ENCODE data around the gene RAB6B. TPM values are rescaled to one million over a fixed set of nuclear protein-coding genes. Genes with fewer than 3 reads are reported as not detected.

The RAB6B gene
- total and polyA plus RNA-seq, 4 experiments from 2014 or later: 0.34 to 1.8 (median 0.46) TPM

DNA sequence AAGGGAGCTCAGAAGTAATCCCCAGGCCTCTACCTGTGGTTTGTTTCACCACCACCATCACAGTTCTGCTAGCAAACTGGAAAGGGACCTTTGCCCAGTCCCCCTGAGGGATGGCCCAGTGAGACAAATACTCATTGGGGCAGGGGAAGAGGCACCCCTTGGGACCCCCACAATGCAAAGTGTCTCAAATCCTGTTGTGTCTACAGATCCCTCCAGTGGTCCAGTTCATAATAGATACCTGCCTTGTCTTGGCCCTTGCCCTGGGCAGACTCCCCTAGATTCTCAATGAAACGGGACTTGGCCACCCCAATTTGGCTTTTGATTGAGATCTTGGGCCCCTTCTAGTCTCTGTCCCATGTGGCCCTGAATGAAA lies 43.8 kb upstream of the RAB6B start:
- CTCF ChIA-PET (ENCODE audit: partially characterized antibody): no interaction called here
- Histone ChIP-seq H3K4me1 (ENCODE audit: insufficient read depth, low read length) (no peaks in the 10 kb centered on the region), H3K9me3 (ENCODE audit: control insufficient read depth in 1 of 2, low read length in 2 of 2) (no peaks in the 10 kb centered on the region), H3K4me3 (ENCODE audit: low read length in 2 of 2) (no peak overlapping the region), H3K27ac (ENCODE audit: low read depth, low read length) (no peak overlapping the region), H3K27me3 (ENCODE audit: insufficient read depth, low read length) (no peaks in the 10 kb centered on the region), H3K36me3 (ENCODE audit: insufficient read depth, low read length) (no peaks in the 10 kb centered on the region)
- intact Hi-C loops (cut with micrococcal nuclease): no loop called here
- DNase-seq: no peak
- peaks cover 3 to 7% (median 5%) of the 10 kb centered on the region in 4 donors for H3K4me1 Mint-ChIP-seq
- no peaks in the 10 kb centered on the region for H3K9me3 Mint-ChIP-seq
- H3K27ac Mint-ChIP-seq: no peak overlapping the region
- no peak overlapping the region for H3K4me3 Mint-ChIP-seq
- H3K27me3 Mint-ChIP-seq: peaks cover 5 to 7% of the 10 kb centered on the region in 2 donors
- no peaks in the 10 kb centered on the region for H3K36me3 Mint-ChIP-seq
- POLR2A ChIA-PET (ENCODE audit: partially characterized antibody): no interaction called here

DNA sequence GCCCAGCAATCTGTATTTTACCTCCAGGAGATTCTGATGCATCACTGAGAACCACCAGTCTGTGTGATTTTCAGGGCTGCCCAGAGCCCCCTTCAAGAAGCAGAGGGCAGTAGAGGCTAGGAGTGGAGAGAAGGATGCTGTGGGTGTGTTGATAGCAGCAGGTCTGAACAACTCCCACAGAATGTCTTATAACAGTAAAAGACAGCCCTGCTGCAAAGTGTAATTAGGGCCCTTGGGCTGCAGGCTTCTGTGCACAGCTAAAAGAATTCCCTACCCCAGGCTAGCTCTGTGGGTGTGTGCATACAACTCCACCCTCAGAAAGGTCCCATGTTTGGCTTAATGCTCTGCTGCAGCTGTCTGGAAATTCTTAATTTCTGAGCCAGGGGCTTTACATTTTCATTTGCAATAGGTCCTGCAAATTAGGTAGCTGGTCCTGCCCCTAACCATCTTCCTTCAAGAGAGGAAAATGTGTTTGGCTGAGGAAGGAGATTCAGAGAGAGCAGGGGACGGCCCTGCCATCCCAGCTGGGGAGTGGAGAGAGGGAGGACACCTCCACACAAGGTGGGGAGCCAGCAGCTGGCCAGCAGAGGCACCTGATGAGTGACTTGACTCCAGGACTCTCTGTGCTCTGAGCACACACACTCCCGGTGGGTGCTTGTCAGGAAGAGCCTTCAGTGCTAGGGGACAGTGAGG lies 43.2 kb upstream of the RAB6B start:
- peaks cover 5 to 6% of the 10 kb centered on the region in 2 donors for H3K27me3 Mint-ChIP-seq

DNA sequence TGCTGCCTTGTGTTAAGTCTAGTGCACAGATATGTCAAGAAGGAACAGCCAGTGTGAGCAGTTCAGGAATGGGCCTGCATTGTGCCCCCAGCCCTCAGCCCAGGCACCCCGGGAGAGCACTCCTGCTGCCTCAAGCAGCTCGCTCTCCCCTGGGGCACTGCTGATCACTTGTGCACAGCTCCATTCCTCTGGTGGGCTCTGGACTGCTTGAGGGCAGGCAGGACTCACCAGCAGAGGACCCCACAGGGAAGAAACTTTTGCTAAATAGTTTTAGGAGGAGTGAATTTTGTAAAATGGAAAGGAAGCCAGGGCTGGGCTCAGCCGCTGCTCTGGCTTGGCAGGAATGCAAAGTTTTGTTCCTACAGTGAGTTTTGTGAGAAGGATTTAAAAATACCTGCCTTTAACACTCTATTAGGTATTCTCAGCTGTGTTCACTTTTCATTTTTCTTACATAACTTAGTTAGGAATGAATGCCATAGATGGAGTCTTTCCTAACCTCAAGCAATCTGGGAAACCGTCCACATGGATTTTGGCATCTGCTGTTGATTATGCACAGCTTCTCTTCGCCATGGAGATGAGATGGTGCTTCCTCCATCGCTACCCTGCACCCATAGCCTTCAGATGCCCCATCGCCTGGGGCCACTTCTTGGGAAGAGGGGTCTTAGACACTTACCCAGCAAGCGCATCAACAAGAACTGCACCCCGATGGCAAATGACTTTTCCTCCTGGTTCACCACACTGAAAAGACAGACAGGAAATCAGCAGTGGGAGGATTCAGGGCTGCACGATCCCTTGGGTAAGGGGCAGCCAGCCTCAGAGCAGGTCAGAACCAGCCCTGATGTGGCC lies 42.3 kb upstream of the RAB6B start:
- intact Hi-C loops (cut with micrococcal nuclease): no loop called here
- Mint-ChIP-seq H3K36me3 (no peaks in the 10 kb centered on the region), H3K9me3 (no peaks in the 10 kb centered on the region), H3K27ac (no peak overlapping the region), H3K4me3 (no peak overlapping the region), H3K27me3 (peaks cover 5 to 6% of the 10 kb centered on the region in 2 donors), H3K4me1 (peaks cover 0 to 4% (median 2%) of the 10 kb centered on the region in 4 donors)
- ChIA-PET POLR2A (ENCODE audit: partially characterized antibody) (no interaction called here), CTCF (ENCODE audit: partially characterized antibody) (no interaction called here)
- Histone ChIP-seq H3K4me1 (ENCODE audit: insufficient read depth, low read length) (no peaks in the 10 kb centered on the region), H3K27ac (ENCODE audit: low read depth, low read length) (no peak overlapping the region), H3K27me3 (ENCODE audit: insufficient read depth, low read length) (no peaks in the 10 kb centered on the region), H3K9me3 (ENCODE audit: control insufficient read depth in 1 of 2, low read length in 2 of 2) (no peaks in the 10 kb centered on the region), H3K36me3 (ENCODE audit: insufficient read depth, low read length) (no peaks in the 10 kb centered on the region), H3K4me3 (ENCODE audit: low read length in 2 of 2) (no peak overlapping the region)
- no peak for DNase-seq

More for the DNA sequence above, 43.2 kb upstream of the RAB6B start:
- H3K9me3 Mint-ChIP-seq: no peaks in the 10 kb centered on the region
- intact Hi-C loops (cut with micrococcal nuclease): no loop called here
- H3K4me3 Mint-ChIP-seq: no peak overlapping the region
- ChIA-PET POLR2A (ENCODE audit: partially characterized antibody) (no interaction called here), CTCF (ENCODE audit: partially characterized antibody) (no interaction called here)
- H3K4me1 Mint-ChIP-seq: peaks cover 3 to 5% (median 4%) of the 10 kb centered on the region in 4 donors
- H3K4me3 ChIP-seq (ENCODE audit: low read length in 2 of 2): no peak overlapping the region
- no peak overlapping the region for H3K27ac Mint-ChIP-seq
- no peak overlapping the region for H3K27ac ChIP-seq (ENCODE audit: low read depth, low read length)
- H3K4me1 ChIP-seq (ENCODE audit: insufficient read depth, low read length): no peaks in the 10 kb centered on the region
- no peaks in the 10 kb centered on the region for H3K27me3 ChIP-seq (ENCODE audit: insufficient read depth, low read length)
- H3K9me3 ChIP-seq (ENCODE audit: control insufficient read depth in 1 of 2, low read length in 2 of 2): no peaks in the 10 kb centered on the region
- no peaks in the 10 kb centered on the region for H3K36me3 Mint-ChIP-seq
- DNase-seq: no peak
- no peaks in the 10 kb centered on the region for H3K36me3 ChIP-seq (ENCODE audit: insufficient read depth, low read length)

DNA sequence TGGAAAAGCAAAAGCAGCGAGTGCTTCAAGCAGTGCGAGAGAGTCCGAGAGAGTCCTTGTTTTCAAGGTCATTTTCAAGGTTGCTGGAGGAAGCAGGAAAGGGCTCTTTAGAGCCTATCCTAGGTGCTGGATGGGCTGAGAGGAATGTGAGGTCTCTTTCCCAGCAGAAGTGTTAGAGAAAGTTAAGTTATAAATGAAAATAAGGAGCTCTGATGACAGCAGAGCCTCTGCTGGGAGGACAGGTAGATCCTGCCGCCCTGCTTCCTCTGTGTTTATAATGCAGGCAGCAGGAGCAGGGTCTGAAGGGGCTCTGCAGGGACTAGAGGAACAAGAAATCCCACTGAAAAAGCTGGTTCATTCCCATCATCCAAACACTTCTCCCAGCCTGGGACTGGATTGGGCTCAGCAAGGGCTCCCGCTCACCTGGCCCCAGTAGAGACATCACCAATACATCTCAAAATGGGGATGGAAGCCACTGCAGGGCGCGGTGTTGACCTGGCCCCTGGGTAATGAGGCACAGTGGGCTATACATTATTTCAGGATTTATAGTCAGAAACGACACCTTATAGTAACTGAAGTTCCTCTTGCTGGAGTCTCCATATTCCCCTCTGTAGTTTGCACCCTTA lies 41.5 kb upstream of the RAB6B start:
- POLR2A ChIA-PET (ENCODE audit: partially characterized antibody): no interaction called here
- H3K36me3 ChIP-seq (ENCODE audit: insufficient read depth, low read length): no peaks in the 10 kb centered on the region
- H3K4me1 Mint-ChIP-seq: peaks cover 0 to under 1% (median 0%) of the 10 kb centered on the region in 4 donors
- H3K27me3 Mint-ChIP-seq: peaks cover 3 to 5% of the 10 kb centered on the region in 2 donors
- no peaks in the 10 kb centered on the region for H3K27me3 ChIP-seq (ENCODE audit: insufficient read depth, low read length)
- no peak overlapping the region for H3K27ac ChIP-seq (ENCODE audit: low read depth, low read length)
- DNase-seq: no peak
- no peaks in the 10 kb centered on the region for H3K36me3 Mint-ChIP-seq
- intact Hi-C loops (cut with micrococcal nuclease): no loop called here
- no peaks in the 10 kb centered on the region for H3K9me3 Mint-ChIP-seq
- H3K4me1 ChIP-seq (ENCODE audit: insufficient read depth, low read length): no peaks in the 10 kb centered on the region
- no peak overlapping the region for H3K4me3 Mint-ChIP-seq
- no peak overlapping the region for H3K4me3 ChIP-seq (ENCODE audit: low read length in 2 of 2)
- no peak overlapping the region for H3K27ac Mint-ChIP-seq
- no peaks in the 10 kb centered on the region for H3K9me3 ChIP-seq (ENCODE audit: control insufficient read depth in 1 of 2, low read length in 2 of 2)
- CTCF ChIA-PET (ENCODE audit: partially characterized antibody): no interaction called here

DNA sequence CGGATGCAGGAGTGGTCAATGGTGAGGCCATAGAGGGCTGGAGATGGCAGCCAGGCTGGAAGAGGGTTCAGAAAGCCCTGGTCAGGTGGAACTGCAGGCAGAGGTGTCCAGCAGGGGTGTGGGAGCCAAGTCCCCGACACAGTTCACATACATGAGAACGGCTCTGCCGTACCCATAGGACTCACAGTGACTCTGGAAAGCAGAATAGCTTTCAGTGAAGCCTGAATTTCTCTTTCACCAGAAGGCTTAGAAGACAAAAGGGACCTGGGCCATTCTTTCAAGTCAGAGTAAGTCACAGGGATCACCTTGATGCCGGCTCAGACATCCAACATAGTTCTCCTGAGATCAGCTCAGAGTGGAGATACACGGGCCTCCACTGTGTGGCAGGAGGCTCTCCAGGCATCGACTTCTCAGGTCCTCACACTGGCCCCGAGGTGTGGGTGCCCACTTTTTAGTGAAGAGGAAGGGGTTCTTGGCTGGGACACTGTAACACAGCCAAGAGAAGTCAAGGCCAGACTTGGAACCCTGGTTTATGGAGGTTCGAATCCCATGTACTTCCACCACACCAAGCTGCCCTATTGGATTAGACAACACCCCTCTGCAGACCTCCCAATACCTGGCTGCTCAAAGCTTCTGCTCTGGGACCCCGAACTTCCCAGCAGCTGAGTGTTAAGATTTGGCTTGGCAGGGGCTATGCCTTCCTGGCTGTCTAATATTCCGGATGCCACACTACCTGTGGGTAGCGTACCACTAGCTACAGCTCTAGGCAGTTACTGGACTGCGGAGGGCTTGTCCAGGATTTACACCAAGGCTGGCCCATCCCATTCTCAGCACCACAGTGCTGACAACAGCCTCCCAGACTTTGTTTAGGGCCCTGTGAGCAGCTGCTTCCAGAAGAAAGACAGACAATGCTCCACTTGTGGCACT lies 40.4 kb upstream of the RAB6B start:
- ChIA-PET POLR2A (ENCODE audit: partially characterized antibody) (no interaction called here), CTCF (ENCODE audit: partially characterized antibody) (no interaction called here)
- H3K4me3 Mint-ChIP-seq: no peak overlapping the region
- H3K27ac ChIP-seq (ENCODE audit: low read depth, low read length): no peak overlapping the region
- intact Hi-C loops (cut with micrococcal nuclease): no loop called here
- no peak overlapping the region for H3K27ac Mint-ChIP-seq
- H3K36me3 Mint-ChIP-seq: no peaks in the 10 kb centered on the region
- H3K27me3 Mint-ChIP-seq: peaks cover 1 to 3% of the 10 kb centered on the region in 2 donors
- no peaks in the 10 kb centered on the region for H3K36me3 ChIP-seq (ENCODE audit: insufficient read depth, low read length)
- H3K4me3 ChIP-seq (ENCODE audit: low read length in 2 of 2): no peak overlapping the region
- no peaks in the 10 kb centered on the region for H3K4me1 ChIP-seq (ENCODE audit: insufficient read depth, low read length)
- no peaks in the 10 kb centered on the region for H3K27me3 ChIP-seq (ENCODE audit: insufficient read depth, low read length)
- H3K9me3 ChIP-seq (ENCODE audit: control insufficient read depth in 1 of 2, low read length in 2 of 2): no peaks in the 10 kb centered on the region
- no peaks in the 10 kb centered on the region for H3K4me1 Mint-ChIP-seq
- no peaks in the 10 kb centered on the region for H3K9me3 Mint-ChIP-seq
- DNase-seq: no peak

DNA sequence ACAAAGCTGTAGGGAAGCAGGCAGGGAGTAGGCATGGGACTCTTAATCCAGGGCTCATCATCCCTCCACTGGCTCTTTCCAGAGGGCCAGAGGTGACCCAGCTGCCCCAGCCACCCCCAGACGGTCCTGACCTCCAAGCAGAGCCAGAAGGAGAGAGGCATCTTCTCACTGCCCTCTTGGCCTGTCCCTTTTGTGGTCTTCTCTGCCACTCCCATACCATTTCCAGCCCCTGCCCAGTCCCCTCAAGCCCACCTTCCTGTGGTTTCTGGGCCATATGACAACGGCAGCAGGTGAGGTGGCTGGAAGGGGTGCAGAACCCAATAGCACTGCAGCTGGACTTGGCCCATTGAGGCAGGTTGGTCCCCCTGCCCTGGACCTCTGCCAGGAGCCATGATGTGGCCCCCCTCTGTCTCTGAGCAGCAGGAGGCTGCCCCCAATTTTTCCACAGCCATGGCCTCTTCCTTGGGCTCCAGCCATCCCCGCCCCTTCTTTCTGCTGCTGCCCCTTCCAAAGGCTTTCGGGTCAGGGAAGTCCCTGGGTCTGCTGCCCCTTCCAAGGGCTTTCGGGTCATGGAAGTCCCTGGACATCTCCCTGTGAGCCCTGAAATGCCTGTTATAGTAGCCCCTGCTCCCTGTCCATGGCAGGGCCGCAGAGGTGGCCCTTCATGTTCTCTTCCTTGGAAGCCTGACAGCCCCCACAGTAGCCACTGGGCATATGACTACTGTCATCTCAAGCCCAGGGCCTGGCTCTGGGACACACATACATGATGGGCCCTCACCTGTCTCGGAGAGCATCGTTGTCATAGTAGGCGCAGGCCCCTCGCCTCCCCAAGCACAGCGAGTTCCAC lies 39.5 kb upstream of the RAB6B start:
- no peaks in the 10 kb centered on the region for H3K36me3 Mint-ChIP-seq
- no peak overlapping the region for H3K4me3 Mint-ChIP-seq
- no peak overlapping the region for H3K27ac Mint-ChIP-seq
- no peaks in the 10 kb centered on the region for H3K36me3 ChIP-seq (ENCODE audit: insufficient read depth, low read length)
- no peak for DNase-seq
- CTCF ChIA-PET (ENCODE audit: partially characterized antibody): no interaction called here
- no peaks in the 10 kb centered on the region for H3K27me3 ChIP-seq (ENCODE audit: insufficient read depth, low read length)
- H3K4me1 ChIP-seq (ENCODE audit: insufficient read depth, low read length): no peaks in the 10 kb centered on the region
- H3K4me3 ChIP-seq (ENCODE audit: low read length in 2 of 2): no peak overlapping the region
- H3K27me3 Mint-ChIP-seq: peaks cover 1 to 3% of the 10 kb centered on the region in 2 donors
- H3K4me1 Mint-ChIP-seq: no peaks in the 10 kb centered on the region
- POLR2A ChIA-PET (ENCODE audit: partially characterized antibody): no interaction called here
- H3K9me3 ChIP-seq (ENCODE audit: control insufficient read depth in 1 of 2, low read length in 2 of 2): no peaks in the 10 kb centered on the region
- no peak overlapping the region for H3K27ac ChIP-seq (ENCODE audit: low read depth, low read length)
- intact Hi-C loops (cut with micrococcal nuclease): no loop called here
- no peaks in the 10 kb centered on the region for H3K9me3 Mint-ChIP-seq
